Liver (tissue), 9 donors: ENCODE results near the gene LBH. TPM values are rescaled to one million over a fixed set of nuclear protein-coding genes. Genes with fewer than 3 reads are reported as not detected.

Experiments used
- DNase-seq: peaks from one replicate; pipeline ENCODE4 v3.0.0-alpha.2; 2017; ENCODE audit warnings: low spot score
- H3K27ac ChIP-seq, 2 donors: one replicate each; pipeline ENCODE4 v1.7.0; 2013; ENCODE audit warnings: inconsistent platforms in 2 of 2, low read length in 2 of 2, control low read depth in 1 of 2, low read depth in 1 of 2, mild to moderate bottlenecking in 1 of 2
- H3K27me3 ChIP-seq, 4 donors: one replicate each; pipeline versions ENCODE4 v1.6.1 to v1.7.0; 2013; ENCODE audit warnings: low read length in 3 of 4, inconsistent platforms in 1 of 4, mild to moderate bottlenecking in 1 of 4, moderate library complexity in 1 of 4; ENCODE audit not compliant: control insufficient read depth in 4 of 4, insufficient read depth in 4 of 4
- H3K36me3 ChIP-seq, 4 donors: one replicate each; pipeline versions ENCODE4 v1.6.1 to v1.7.0; 2013; ENCODE audit warnings: low read length in 3 of 4, mild to moderate bottlenecking in 3 of 4, low read depth in 1 of 4, moderate library complexity in 1 of 4; ENCODE audit not compliant: control insufficient read depth in 4 of 4, insufficient read depth in 3 of 4
- H3K4me1 ChIP-seq, 4 donors: one replicate each; pipeline versions ENCODE4 v1.6.1 to v1.7.0; 2013; ENCODE audit warnings: low read length in 3 of 4, mild to moderate bottlenecking in 3 of 4, moderate library complexity in 1 of 4; ENCODE audit not compliant: control insufficient read depth in 4 of 4, insufficient read depth in 4 of 4
- H3K4me3 ChIP-seq, 3 donors: one replicate each; pipeline versions ENCODE4 v1.6.1 to v1.7.0; 2013; ENCODE audit warnings: low read length in 3 of 3, control low read depth in 1 of 3, low read depth in 1 of 3, mild to moderate bottlenecking in 1 of 3
- H3K9ac ChIP-seq, 2 donors: one replicate each; pipeline ENCODE4 v1.7.0; 2013; ENCODE audit warnings: low read length in 2 of 2, mild to moderate bottlenecking in 2 of 2, moderate library complexity in 2 of 2, control low read depth in 1 of 2, low read depth in 1 of 2
- H3K9me3 ChIP-seq, 4 donors: one replicate each; pipeline versions ENCODE4 v1.6.1 to v1.7.0; 2013; ENCODE audit warnings: low read length in 3 of 4; ENCODE audit not compliant: control insufficient read depth in 4 of 4
- FOXA1 ChIP-seq: IDR thresholded peaks from 2 replicates; pipeline ENCODE4 v1.6.1; 2016; ENCODE audit warnings: antibody characterized with exemption
- FOXA2 ChIP-seq: IDR thresholded peaks from 2 replicates; pipeline ENCODE4 v1.6.1; 2016; ENCODE audit warnings: antibody characterized with exemption
- HNF4A ChIP-seq, 2 donors: conservative IDR thresholded peaks; 2 replicates each; pipeline ENCODE4 v1.6.1; 2016; ENCODE audit warnings: antibody characterized with exemption in 2 of 2, mild to moderate bottlenecking in 2 of 2
- JUND ChIP-seq, 2 donors: IDR thresholded peaks; 2 replicates each; pipeline ENCODE4 v1.6.1; 2016; ENCODE audit warnings: antibody characterized with exemption in 2 of 2
- NR2F2 ChIP-seq: IDR thresholded peaks from 2 replicates; pipeline ENCODE4 v1.6.1; 2016; ENCODE audit warnings: antibody characterized with exemption
- RAD21 ChIP-seq, 2 donors: IDR thresholded peaks; 2 replicates each; pipeline ENCODE4 v1.6.1; 2016; ENCODE audit warnings: antibody characterized with exemption in 2 of 2, mild to moderate bottlenecking in 2 of 2
- RXRA ChIP-seq, 2 donors: IDR thresholded peaks; 2 replicates each; pipeline ENCODE4 v1.6.1; 2017 to 2018; ENCODE audit warnings: antibody characterized with exemption in 2 of 2, mild to moderate bottlenecking in 1 of 2
- SP1 ChIP-seq: IDR thresholded peaks from 2 replicates; pipeline ENCODE4 v1.6.1; 2018; ENCODE audit warnings: antibody characterized with exemption, mild to moderate bottlenecking
- TAF1 ChIP-seq: conservative IDR thresholded peaks from 2 replicates; pipeline ENCODE4 v1.6.1; 2016; ENCODE audit warnings: antibody characterized with exemption, mild to moderate bottlenecking
- YY1 ChIP-seq: IDR thresholded peaks from 2 replicates; pipeline ENCODE4 v1.6.1; 2016; ENCODE audit warnings: antibody characterized with exemption, mild to moderate bottlenecking
- WGBS: extraction: QIAGEN DNeasy Blood & Tissue Kit; methylation state at CpG from one replicate; pipeline ENCODE4 v1.1.7; 2013; 5-methylcytosine and 5-hydroxymethylcytosine counted together
- polyA plus RNA-seq, 2 donors: library from polyadenylated mRNA; stranded (reverse) in 1 of 2; unstranded in 1 of 2; fragments of 200-250 nt in 1 of 2; fragments of >200 nt in 1 of 2; fragmentation: Nextera tagmentation in 1 of 2; extraction: Ambion mirVana in 1 of 2; gene quantifications; one replicate each; pipeline versions ENCODE4 v1.2.1 to v1.2.3, GENCODE V29; 2013 to 2015
- total RNA-seq, 2 donors: library from RNA; depleted of rRNA; stranded (reverse); fragments of >200 nt; gene quantifications; one replicate each; pipeline ENCODE4 v1.2.3, GENCODE V29; 2014
- TF ChIP-seq, protein P1 (sequence below): IDR thresholded peaks from 2 replicates; pipeline ENCODE4 v1.6.1; 2016; ENCODE audit warnings: antibody characterized with exemption
- TF ChIP-seq, protein P2 (sequence below): IDR thresholded peaks from 2 replicates; pipeline ENCODE4 v1.6.1; 2016; ENCODE audit warnings: antibody characterized with exemption, mild to moderate bottlenecking
- donor health status: healthy.
- donor health status: healthy.
- donor health status: healthy.
- donor health status: healthy.
- donor health status: healthy.

LBH gene
- total RNA-seq: 10 to 100 TPM in 1 of 2 donors, 1 to 10 TPM in 1; 8.5 to 50.8 TPM
- 1 to 10 TPM; 4.1 to 9.6 TPM for polyA plus RNA-seq

DNA sequence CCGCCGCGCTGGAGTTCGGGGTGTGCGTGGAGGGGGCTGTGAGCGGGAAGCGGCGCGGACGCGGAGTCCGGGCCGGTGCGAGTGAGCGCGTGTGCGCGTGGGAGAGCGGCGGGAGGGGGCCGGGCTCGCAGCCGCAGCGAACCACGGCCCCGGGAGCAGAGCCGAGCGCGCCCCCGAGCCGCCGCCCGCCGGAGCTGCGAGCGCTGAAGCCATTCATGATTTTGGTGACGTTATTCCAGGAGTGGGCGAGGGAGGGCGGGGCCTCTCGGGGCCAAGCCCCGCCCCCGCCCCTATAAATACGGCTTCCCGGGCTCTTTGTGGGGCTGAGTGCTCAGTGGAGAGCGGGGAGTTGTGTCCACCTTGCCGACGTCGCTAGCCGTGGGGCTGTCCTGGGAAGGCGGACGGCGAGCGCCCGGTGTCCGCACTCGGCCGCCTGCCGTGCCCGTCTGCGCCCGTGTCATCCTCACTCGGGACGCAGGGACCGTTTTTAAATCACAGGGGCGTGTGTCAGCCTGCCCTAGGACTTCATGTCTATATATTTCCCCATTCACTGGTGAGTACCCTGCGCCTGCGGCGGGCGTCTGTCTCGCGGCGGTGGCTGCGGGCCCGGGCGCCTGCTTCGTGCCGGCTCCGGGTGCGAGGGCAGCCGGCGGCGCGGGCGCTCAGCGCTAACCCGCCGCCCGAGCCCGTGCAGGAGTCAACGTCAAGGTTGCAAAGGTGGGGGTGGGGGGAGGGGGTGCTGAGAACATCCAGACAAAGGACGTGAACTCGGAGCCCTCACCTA is at the start of gene LBH:
TSS of gene LBH (plus strand) at position 323 of the 784 bp plus-strand sequence. CDS start at position 528, 205 bp downstream.
- Histone ChIP-seq H3K36me3 (no peaks in the 10 kb centered on the region), H3K4me1 (peaks cover 5 to 31% (median 15%) of the 10 kb centered on the region in 4 donors), H3K27ac (peak within 1 kb of the TSS; percentile 72 to 76), H3K9me3 (no peaks in the 10 kb centered on the region), H3K9ac (no peak within 1 kb of the TSS), H3K27me3 (peaks cover 0 to 4% (median 2%) of the 10 kb centered on the region in 4 donors), H3K4me3 (peak within 1 kb of the TSS; percentile 46 to 63 (median 62))
- no peak for TF ChIP-seq RXRA (IDR thresholded peaks at IDR 0.05)
- peak; percentile 84 for TF ChIP-seq TAF1
- whole genome bisulfite sequencing: 2% methylated on average over 92 of the region's 92 CpGs
- peak; percentile 94 for DNase-seq

DNA sequence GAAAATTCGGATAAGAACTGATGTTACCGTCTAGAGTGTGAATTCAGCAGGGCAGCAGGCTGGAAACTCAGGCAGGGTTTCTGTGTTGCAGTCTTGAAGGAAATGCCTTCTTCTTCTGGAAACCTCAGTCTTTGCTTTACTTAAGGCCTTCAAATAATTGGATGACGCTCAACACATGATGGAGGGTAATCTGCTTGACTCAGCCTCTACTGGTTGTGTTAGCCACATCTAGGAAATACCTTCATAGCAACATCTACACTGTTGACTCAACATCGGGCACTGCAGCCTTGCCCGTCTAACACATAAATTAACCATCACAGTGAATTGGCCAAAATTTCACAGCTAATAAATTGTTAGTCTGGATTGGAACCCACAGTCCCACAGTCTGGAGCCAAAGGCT is 47.3 kb upstream of the LBH start:
- no peak overlapping the region for H3K27ac ChIP-seq
- H3K9me3 ChIP-seq: no peaks in the 10 kb centered on the region
- no peaks in the 10 kb centered on the region for H3K36me3 ChIP-seq
- no peak for DNase-seq
- H3K4me1 ChIP-seq: no peaks in the 10 kb centered on the region
- no peak overlapping the region for H3K4me3 ChIP-seq
- H3K27me3 ChIP-seq: no peaks in the 10 kb centered on the region
- 89% methylated on average over 5 of the region's 5 CpGs for WGBS
- TF ChIP-seq FOXA2 (no peak), SP1 (no peak), TAF1 (no peak), RAD21 (IDR thresholded peaks at IDR 0.05) (no peak), FOXA1 (no peak), NR2F2 (no peak), YY1 (no peak), JUND (IDR thresholded peaks at IDR 0.05) (no peak), HNF4A (conservative IDR thresholded peaks at IDR 0.05) (no peak)
- TF ChIP-seq, protein P1, sequence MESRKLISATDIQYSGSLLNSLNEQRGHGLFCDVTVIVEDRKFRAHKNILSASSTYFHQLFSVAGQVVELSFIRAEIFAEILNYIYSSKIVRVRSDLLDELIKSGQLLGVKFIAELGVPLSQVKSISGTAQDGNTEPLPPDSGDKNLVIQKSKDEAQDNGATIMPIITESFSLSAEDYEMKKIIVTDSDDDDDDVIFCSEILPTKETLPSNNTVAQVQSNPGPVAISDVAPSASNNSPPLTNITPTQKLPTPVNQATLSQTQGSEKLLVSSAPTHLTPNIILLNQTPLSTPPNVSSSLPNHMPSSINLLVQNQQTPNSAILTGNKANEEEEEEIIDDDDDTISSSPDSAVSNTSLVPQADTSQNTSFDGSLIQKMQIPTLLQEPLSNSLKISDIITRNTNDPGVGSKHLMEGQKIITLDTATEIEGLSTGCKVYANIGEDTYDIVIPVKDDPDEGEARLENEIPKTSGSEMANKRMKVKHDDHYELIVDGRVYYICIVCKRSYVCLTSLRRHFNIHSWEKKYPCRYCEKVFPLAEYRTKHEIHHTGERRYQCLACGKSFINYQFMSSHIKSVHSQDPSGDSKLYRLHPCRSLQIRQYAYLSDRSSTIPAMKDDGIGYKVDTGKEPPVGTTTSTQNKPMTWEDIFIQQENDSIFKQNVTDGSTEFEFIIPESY: no peak
- TF ChIP-seq, protein P2, sequence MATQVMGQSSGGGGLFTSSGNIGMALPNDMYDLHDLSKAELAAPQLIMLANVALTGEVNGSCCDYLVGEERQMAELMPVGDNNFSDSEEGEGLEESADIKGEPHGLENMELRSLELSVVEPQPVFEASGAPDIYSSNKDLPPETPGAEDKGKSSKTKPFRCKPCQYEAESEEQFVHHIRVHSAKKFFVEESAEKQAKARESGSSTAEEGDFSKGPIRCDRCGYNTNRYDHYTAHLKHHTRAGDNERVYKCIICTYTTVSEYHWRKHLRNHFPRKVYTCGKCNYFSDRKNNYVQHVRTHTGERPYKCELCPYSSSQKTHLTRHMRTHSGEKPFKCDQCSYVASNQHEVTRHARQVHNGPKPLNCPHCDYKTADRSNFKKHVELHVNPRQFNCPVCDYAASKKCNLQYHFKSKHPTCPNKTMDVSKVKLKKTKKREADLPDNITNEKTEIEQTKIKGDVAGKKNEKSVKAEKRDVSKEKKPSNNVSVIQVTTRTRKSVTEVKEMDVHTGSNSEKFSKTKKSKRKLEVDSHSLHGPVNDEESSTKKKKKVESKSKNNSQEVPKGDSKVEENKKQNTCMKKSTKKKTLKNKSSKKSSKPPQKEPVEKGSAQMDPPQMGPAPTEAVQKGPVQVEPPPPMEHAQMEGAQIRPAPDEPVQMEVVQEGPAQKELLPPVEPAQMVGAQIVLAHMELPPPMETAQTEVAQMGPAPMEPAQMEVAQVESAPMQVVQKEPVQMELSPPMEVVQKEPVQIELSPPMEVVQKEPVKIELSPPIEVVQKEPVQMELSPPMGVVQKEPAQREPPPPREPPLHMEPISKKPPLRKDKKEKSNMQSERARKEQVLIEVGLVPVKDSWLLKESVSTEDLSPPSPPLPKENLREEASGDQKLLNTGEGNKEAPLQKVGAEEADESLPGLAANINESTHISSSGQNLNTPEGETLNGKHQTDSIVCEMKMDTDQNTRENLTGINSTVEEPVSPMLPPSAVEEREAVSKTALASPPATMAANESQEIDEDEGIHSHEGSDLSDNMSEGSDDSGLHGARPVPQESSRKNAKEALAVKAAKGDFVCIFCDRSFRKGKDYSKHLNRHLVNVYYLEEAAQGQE: no peak
- no peak overlapping the region for H3K9ac ChIP-seq

DNA sequence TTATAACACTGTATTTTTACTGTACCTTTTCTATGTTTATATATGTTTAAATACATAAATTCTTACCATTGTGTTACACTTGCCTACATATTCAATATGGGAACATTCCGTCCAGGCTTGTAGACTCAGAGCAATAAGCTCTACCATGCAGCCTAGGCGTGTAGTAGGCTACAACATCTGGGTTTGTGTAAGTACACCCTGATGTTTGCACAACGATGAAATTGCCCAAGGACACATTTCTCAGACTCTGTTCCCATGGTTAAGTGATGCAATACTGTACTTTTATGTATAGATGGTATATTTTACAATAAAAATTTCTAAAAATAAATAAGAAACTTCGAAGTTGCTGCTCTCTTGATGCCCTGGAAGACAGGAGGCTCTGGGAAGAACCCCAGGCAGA is 46.2 kb upstream of the LBH start:
- H3K9ac ChIP-seq: no peak overlapping the region
- no peak overlapping the region for H3K4me3 ChIP-seq
- no peaks in the 10 kb centered on the region for H3K4me1 ChIP-seq
- no peak overlapping the region for H3K27ac ChIP-seq
- no peaks in the 10 kb centered on the region for H3K9me3 ChIP-seq
- H3K36me3 ChIP-seq: no peaks in the 10 kb centered on the region
- H3K27me3 ChIP-seq: no peaks in the 10 kb centered on the region
- 64% methylated on average over 4 of the region's 4 CpGs for WGBS
- no peak for TF ChIP-seq JUND (IDR thresholded peaks at IDR 0.05)
- no peak for DNase-seq
